Neuronal stem cell (in vitro differentiated cells): ENCODE data around the gene COG5.

Source experiments
- DNase-seq: peaks from one replicate; pipeline ENCODE4 v3.0.0-alpha.2; 2013; ENCODE audit warnings: low spot score
- H2AFZ ChIP-seq: one replicate; pipeline ENCODE4 v1.6.1; 2013; ENCODE audit warnings: mild to moderate bottlenecking, low read length, inconsistent platforms
- H2AK5ac ChIP-seq: 2 replicates; pipeline ENCODE4 v1.6.1; 2013; ENCODE audit warnings: low read depth, mild to moderate bottlenecking, inconsistent platforms, low read length, moderate library complexity, mixed read lengths
- H2BK120ac ChIP-seq: 2 replicates; pipeline ENCODE4 v1.6.1; 2013; ENCODE audit warnings: low read depth, mild to moderate bottlenecking, inconsistent platforms, low read length, moderate library complexity, mixed read lengths
- H2BK12ac ChIP-seq: one replicate; pipeline ENCODE4 v1.6.1; 2013; ENCODE audit warnings: low read length, inconsistent platforms
- H2BK15ac ChIP-seq: 2 replicates; pipeline ENCODE4 v1.6.1; 2013; ENCODE audit warnings: mild to moderate bottlenecking, low read length, inconsistent platforms, mixed read lengths
- H2BK5ac ChIP-seq: one replicate; pipeline ENCODE4 v1.6.1; 2013; ENCODE audit warnings: inconsistent platforms, mild to moderate bottlenecking, low read length, moderate library complexity
- H3K14ac ChIP-seq: one replicate; pipeline ENCODE4 v1.6.1; 2013; ENCODE audit warnings: low read length, inconsistent platforms
- H3K18ac ChIP-seq: 2 replicates; pipeline ENCODE4 v1.6.1; 2013; ENCODE audit warnings: low read length, inconsistent platforms
- H3K23ac ChIP-seq: 2 replicates; pipeline ENCODE4 v1.6.1; 2013; ENCODE audit warnings: low read depth, mild to moderate bottlenecking, mixed read lengths, low read length, inconsistent platforms; ENCODE audit not compliant: poor library complexity
- H3K27ac ChIP-seq: replicated peaks from 3 replicates; pipeline ENCODE4 v1.5.1; 2013; ENCODE audit warnings: low read length, inconsistent platforms
- H3K27me3 ChIP-seq, 3 experiments: 2 replicates each; pipeline ENCODE4 v1.6.1; 2013; ENCODE audit warnings: low read length in 3 of 3, mild to moderate bottlenecking in 2 of 3, inconsistent platforms in 1 of 3, low read depth in 1 of 3, mixed read lengths in 1 of 3, moderate library complexity in 1 of 3; ENCODE audit not compliant: control insufficient read depth in 3 of 3, insufficient read depth in 3 of 3
- H3K36me3 ChIP-seq, 2 donors: replicated peaks in 1 of 2; 2 replicates each; pipeline ENCODE4 v1.6.1; 2013; ENCODE audit warnings: low read length in 2 of 2; ENCODE audit not compliant: control insufficient read depth in 2 of 2, insufficient read depth in 2 of 2
- H3K4ac ChIP-seq: 2 replicates; pipeline ENCODE4 v1.6.1; 2013; ENCODE audit warnings: inconsistent platforms, mild to moderate bottlenecking, low read length, moderate library complexity
- H3K4me1 ChIP-seq, 2 donors: 1 replicate in 1 of 2; 2 replicates in 1 of 2; pipeline ENCODE4 v1.6.1; 2013; ENCODE audit warnings: low read length in 2 of 2, low read depth in 1 of 2; ENCODE audit not compliant: control insufficient read depth in 2 of 2, insufficient read depth in 1 of 2
- H3K4me2 ChIP-seq: one replicate; pipeline ENCODE4 v1.6.1; 2013; ENCODE audit warnings: mild to moderate bottlenecking, low read length, inconsistent platforms; ENCODE audit not compliant: insufficient read depth, poor library complexity, severe bottlenecking
- H3K4me3 ChIP-seq, 2 donors: 2 replicates each; pipeline ENCODE4 v1.5.1; 2013; ENCODE audit warnings: low read length in 2 of 2, mild to moderate bottlenecking in 2 of 2, inconsistent platforms in 1 of 2, moderate library complexity in 1 of 2
- H3K79me1 ChIP-seq: one replicate; pipeline ENCODE4 v1.6.1; 2013; ENCODE audit warnings: low read depth, mild to moderate bottlenecking, inconsistent platforms, low read length, moderate library complexity
- H3K9ac ChIP-seq: one replicate; pipeline ENCODE4 v1.6.1; 2013; ENCODE audit warnings: mild to moderate bottlenecking, low read depth, low read length, inconsistent platforms; ENCODE audit not compliant: poor library complexity
- H3K9me3 ChIP-seq, 2 donors: replicated peaks in 1 of 2; 2 replicates each; pipeline versions ENCODE3 to v1.6.1; 2013; ENCODE audit warnings: low read length in 2 of 2, mild to moderate bottlenecking in 2 of 2, inconsistent platforms in 1 of 2, low read depth in 1 of 2, mixed read lengths in 1 of 2, moderate library complexity in 1 of 2; ENCODE audit not compliant: control insufficient read depth in 2 of 2, insufficient read depth in 1 of 2
- H4K8ac ChIP-seq: one replicate; pipeline ENCODE4 v1.6.1; 2013; ENCODE audit warnings: low read depth, mild to moderate bottlenecking, inconsistent platforms, low read length, moderate library complexity
- H4K91ac ChIP-seq: one replicate; pipeline ENCODE4 v1.6.1; 2013; ENCODE audit warnings: low read length, low read depth, mild to moderate bottlenecking, inconsistent platforms; ENCODE audit not compliant: poor library complexity
- WGBS, 2 donors: extraction: QIAGEN DNeasy Blood & Tissue Kit; methylation state at CpG; one replicate each; pipeline ENCODE4 v1.1.7; 2013; ENCODE audit warnings: missing lambda C conversion rate in 2 of 2, mixed read lengths in 1 of 2; ENCODE audit not compliant: insufficient read length in 2 of 2, insufficient replicate concordance in 1 of 2; ENCODE audit errors: extremely low coverage in 2 of 2; 5-methylcytosine and 5-hydroxymethylcytosine counted together

Gene COG5

DNA sequence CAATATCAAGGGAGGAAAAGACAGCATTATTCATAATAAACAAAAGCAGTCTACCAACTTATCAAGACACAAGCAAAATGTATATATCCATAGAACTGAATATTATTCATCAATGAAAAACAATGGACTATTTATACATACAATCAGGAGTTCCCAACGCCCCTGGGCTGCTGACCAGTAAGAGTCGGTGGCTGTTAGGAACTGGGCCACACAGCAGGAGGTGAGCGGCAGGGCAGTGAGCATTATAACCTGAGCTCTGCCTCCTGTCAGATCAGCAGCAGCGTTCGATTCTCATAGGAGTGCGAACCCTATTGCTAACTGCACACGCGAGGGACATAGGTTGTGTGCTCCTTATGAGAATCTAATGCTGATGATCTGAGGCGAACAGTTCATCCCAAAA, 165.6 kb downstream of the COG5 start:
- Histone ChIP-seq H3K79me1 (no peaks in the 10 kb centered on the region), H3K36me3 (peaks cover 0 to 3% of the 10 kb centered on the region in 2 donors), H3K4me2 (no peak overlapping the region), H3K23ac (no peak overlapping the region), H3K27ac (no peak overlapping the region), H2BK12ac (no peak overlapping the region), H2BK15ac (no peak overlapping the region), H2AK5ac (no peak overlapping the region), H3K14ac (no peak overlapping the region), H4K8ac (no peak overlapping the region), H3K9me3 (peaks cover 0 to 8% of the 10 kb centered on the region in 2 donors), H2BK5ac (no peak overlapping the region), H3K18ac (no peak overlapping the region), H3K27me3 (no peaks in the 10 kb centered on the region), H2AFZ (no peak overlapping the region), H3K4me1 (no peaks in the 10 kb centered on the region), H3K4me3 (no peak overlapping the region), H4K91ac (no peak overlapping the region), H3K4ac (no peak overlapping the region), H3K9ac (no peak overlapping the region), H2BK120ac (no peak overlapping the region)
- no CpG with 5 or more reads among the region's 9 CpGs for WGBS, 2 donors
- no peak for DNase-seq

DNA sequence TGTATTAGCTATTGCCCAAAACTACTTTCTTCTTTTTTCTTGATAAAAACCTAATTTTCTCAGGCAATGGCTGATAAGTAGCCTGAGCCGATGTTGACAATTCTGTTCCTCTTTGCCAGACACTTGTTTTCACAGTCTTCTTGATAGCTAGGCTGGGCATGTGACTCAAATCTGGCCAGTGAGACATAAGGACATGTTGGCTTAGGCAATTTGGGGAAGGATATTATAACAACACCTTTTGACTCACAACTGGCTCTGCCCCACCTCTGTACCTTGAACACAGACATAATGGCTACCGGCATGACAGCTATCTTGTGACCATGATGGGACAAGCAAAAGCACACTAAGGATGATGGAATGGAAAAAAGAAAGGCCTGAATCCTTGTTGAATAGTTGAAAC, 166.7 kb downstream of the COG5 start:
- Histone ChIP-seq H3K4me3 (no peak overlapping the region), H3K27ac (no peak overlapping the region), H3K27me3 (no peaks in the 10 kb centered on the region), H2BK120ac (no peak overlapping the region), H3K9ac (no peak overlapping the region), H2BK5ac (no peak overlapping the region), H3K9me3 (peaks cover 0 to 8% of the 10 kb centered on the region in 2 donors), H3K4me1 (no peaks in the 10 kb centered on the region), H4K8ac (no peak overlapping the region), H3K36me3 (peaks cover 0 to 3% of the 10 kb centered on the region in 2 donors), H2BK15ac (no peak overlapping the region), H3K79me1 (no peaks in the 10 kb centered on the region), H2BK12ac (no peak overlapping the region), H3K4ac (no peak overlapping the region), H3K14ac (no peak overlapping the region), H3K23ac (no peak overlapping the region), H3K4me2 (no peak overlapping the region), H2AFZ (no peak overlapping the region), H2AK5ac (no peak overlapping the region), H3K18ac (no peak overlapping the region), H4K91ac (no peak overlapping the region)
- DNase-seq = no peak
- no CpG with 5 or more reads among the region's 2 CpGs for WGBS, 2 donors

DNA sequence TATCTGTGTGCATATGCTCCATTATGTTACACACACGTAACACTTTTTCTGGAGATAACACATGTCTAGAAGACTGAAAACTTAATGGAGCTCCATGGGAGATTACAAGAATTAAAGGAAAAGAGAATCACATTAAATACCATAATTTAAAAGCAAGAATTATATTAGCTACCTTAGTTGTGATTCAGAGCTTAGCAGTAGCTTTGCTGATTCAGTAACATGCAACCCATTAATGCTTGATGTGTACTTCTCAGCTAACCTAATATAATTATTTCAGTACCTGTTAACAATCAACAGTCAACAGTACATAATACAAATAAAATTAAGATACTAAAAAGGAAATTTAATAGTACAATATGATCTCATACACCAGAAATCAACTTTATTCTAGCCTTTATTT, 167.6 kb downstream of the COG5 start:
- Histone ChIP-seq H2BK15ac (no peak overlapping the region), H3K4ac (no peak overlapping the region), H3K9me3 (peaks cover 0 to 8% of the 10 kb centered on the region in 2 donors), H2BK12ac (no peak overlapping the region), H2AFZ (no peak overlapping the region), H3K4me2 (no peak overlapping the region), H3K23ac (no peak overlapping the region), H3K9ac (no peak overlapping the region), H3K27ac (no peak overlapping the region), H3K79me1 (no peaks in the 10 kb centered on the region), H2BK120ac (no peak overlapping the region), H3K18ac (no peak overlapping the region), H3K36me3 (peaks cover 0 to 3% of the 10 kb centered on the region in 2 donors), H4K8ac (no peak overlapping the region), H3K27me3 (no peaks in the 10 kb centered on the region), H3K4me3 (no peak overlapping the region), H3K4me1 (peaks cover 0 to under 1% of the 10 kb centered on the region in 2 donors), H4K91ac (no peak overlapping the region), H2AK5ac (no peak overlapping the region), H3K14ac (no peak overlapping the region), H2BK5ac (no peak overlapping the region)
- no peak for DNase-seq
- WGBS, 2 donors = no CpG with 5 or more reads among the region's 1 CpG

DNA sequence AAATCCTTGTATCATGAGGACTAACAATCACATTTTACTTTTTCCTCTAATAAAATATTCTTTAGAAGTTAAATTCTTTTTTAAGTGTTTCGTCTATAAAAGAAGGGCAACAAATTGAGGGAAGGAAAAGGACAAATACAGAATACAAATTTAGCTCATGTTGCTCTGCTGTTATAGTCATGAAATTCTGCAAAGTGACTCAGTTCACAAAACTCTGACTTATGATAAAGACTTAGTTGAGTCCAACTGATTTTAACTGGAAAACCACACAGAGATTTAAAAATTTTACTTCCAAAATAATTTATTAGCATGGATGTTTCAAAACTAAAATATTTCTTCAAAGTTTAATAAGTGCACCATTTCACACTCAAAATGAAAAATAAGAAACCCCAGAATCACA, 168.9 kb downstream of the COG5 start:
- no peak overlapping the region for H2BK12ac ChIP-seq
- H2BK5ac ChIP-seq = no peak overlapping the region
- no peak overlapping the region for H3K4me3 ChIP-seq
- H3K18ac ChIP-seq = no peak overlapping the region
- no peak overlapping the region for H3K4me2 ChIP-seq
- H3K27ac ChIP-seq = no peak overlapping the region
- H3K79me1 ChIP-seq = no peaks in the 10 kb centered on the region
- DNase-seq = no peak
- H3K4me1 ChIP-seq = peaks cover 0 to 5% of the 10 kb centered on the region in 2 donors
- H3K9ac ChIP-seq = no peak overlapping the region
- H4K8ac ChIP-seq = no peak overlapping the region
- no peak overlapping the region for H2AK5ac ChIP-seq
- H3K36me3 ChIP-seq = peaks cover 0 to 3% of the 10 kb centered on the region in 2 donors
- no peak overlapping the region for H2BK15ac ChIP-seq
- H3K14ac ChIP-seq = no peak overlapping the region
- H3K27me3 ChIP-seq = no peaks in the 10 kb centered on the region
- peaks cover 0 to 7% of the 10 kb centered on the region in 2 donors for H3K9me3 ChIP-seq
- no CpG with 5 or more reads among the region's 1 CpG for WGBS, 2 donors
- H2BK120ac ChIP-seq = no peak overlapping the region
- H2AFZ ChIP-seq = no peak overlapping the region
- H3K23ac ChIP-seq = no peak overlapping the region
- no peak overlapping the region for H3K4ac ChIP-seq
- no peak overlapping the region for H4K91ac ChIP-seq
